WTC11 (cell line): ENCODE measurements around the gene HCRTR1.

Source experiments
- JAZF1 ChIP-seq: fragments of 250-450 bp; sonication (Bioruptor Pico); IDR thresholded peaks from 2 replicates; pipeline ENCODE4 v1.9.0; 2021; ENCODE audit warnings: moderate library complexity, mild to moderate bottlenecking, inconsistent platforms
- TF ChIP-seq, protein P1 (sequence below): sonication (generic); formaldehyde crosslinking; IDR thresholded peaks from 2 replicates; pipeline ENCODE4 v1.8.0; 2023; ENCODE audit warnings: missing genetic modification reagents
- TF ChIP-seq, protein P2 (sequence below): sonication (generic); formaldehyde crosslinking; IDR thresholded peaks from 2 replicates; pipeline ENCODE4 v1.8.0; 2022; ENCODE audit warnings: mild to moderate bottlenecking, missing genetic modification reagents

DNA sequence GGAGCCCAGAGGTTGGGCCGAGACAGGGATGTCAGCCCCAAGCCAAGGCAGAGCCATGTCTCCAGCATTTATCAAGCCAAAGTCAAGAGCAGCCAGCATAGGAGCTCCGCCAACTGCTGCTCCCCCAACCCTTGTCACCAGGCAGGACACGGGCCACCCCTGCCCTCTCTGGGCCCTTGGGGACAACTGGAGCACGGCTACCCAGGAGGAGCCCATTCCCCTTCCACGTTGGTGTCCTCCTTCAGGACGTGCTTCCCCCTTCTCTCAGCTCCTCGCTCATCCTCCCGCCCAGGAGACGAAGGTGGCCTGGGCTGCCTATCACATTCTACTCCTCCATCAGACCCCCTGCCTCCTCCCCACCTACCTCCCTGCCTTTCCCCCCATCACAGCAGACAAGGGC, 47.0 kb downstream of the HCRTR1 start:
- TF ChIP-seq, protein P1, sequence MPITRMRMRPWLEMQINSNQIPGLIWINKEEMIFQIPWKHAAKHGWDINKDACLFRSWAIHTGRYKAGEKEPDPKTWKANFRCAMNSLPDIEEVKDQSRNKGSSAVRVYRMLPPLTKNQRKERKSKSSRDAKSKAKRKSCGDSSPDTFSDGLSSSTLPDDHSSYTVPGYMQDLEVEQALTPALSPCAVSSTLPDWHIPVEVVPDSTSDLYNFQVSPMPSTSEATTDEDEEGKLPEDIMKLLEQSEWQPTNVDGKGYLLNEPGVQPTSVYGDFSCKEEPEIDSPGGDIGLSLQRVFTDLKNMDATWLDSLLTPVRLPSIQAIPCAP, result no peak
- TF ChIP-seq JAZF1 (CRISPR knock-in tag), result no peak
- TF ChIP-seq, protein P2, sequence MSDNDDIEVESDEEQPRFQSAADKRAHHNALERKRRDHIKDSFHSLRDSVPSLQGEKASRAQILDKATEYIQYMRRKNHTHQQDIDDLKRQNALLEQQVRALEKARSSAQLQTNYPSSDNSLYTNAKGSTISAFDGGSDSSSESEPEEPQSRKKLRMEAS, result no peak
